ENCODE measurements around the gene ZNF687.

The ZNF687 gene

DNA sequence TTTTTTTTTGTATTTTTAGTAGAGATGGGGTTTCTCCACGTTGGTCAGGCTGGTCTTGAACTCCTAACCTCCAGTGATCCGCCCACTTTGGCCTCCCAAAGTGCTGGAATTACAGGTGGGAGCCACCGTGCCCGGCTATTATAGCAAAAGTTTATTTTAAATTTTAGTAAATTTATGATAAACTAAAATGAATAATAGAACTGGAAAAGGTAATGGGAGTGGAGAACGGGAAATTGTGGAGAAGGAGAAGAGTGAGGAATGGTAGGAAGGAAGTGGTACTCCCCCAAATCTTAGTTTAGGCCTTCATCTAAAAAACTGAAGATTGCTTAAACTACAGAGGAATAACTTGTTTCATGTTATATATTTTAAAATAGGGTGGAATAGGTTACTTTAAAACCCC is 52.7 kb downstream of the ZNF687 start:
- Mint-ChIP-seq H3K36me3 (ENCODE audit: low read depth) (no peaks in the 10 kb centered on the region), H3K9me3 (no peaks in the 10 kb centered on the region), H3K27ac (no peak overlapping the region), H3K4me3 (no peak overlapping the region), H3K4me1 (no peaks in the 10 kb centered on the region), H3K27me3 (ENCODE audit: low read depth) (no peaks in the 10 kb centered on the region)
- TF ChIP-seq, protein P1, sequence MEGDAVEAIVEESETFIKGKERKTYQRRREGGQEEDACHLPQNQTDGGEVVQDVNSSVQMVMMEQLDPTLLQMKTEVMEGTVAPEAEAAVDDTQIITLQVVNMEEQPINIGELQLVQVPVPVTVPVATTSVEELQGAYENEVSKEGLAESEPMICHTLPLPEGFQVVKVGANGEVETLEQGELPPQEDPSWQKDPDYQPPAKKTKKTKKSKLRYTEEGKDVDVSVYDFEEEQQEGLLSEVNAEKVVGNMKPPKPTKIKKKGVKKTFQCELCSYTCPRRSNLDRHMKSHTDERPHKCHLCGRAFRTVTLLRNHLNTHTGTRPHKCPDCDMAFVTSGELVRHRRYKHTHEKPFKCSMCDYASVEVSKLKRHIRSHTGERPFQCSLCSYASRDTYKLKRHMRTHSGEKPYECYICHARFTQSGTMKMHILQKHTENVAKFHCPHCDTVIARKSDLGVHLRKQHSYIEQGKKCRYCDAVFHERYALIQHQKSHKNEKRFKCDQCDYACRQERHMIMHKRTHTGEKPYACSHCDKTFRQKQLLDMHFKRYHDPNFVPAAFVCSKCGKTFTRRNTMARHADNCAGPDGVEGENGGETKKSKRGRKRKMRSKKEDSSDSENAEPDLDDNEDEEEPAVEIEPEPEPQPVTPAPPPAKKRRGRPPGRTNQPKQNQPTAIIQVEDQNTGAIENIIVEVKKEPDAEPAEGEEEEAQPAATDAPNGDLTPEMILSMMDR (IDR thresholded peaks at IDR 0.05; ENCODE audit: unreplicated experiment in 3 of 3), result no peak

DNA sequence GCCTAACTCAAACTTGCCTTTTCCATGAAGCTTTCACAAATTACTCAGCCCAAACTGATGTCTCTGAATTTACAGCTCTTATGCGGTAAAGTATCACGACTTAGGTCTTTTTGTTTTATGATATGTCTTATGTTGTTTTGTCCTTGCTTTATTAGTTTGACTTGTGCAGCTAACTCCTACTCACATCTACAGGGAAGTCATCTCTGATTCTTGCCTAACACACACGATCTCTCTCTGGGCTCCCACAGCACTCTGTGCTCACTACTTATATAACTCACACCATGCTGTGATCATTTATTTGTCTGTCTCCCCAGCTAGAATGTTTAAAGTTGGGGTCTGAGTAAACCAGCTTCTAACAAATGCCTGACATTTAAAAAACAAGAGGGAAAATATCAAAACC is 54.5 kb downstream of the ZNF687 start:
- Mint-ChIP-seq H3K4me1 (peaks cover 6% of the 10 kb centered on the region), H3K36me3 (ENCODE audit: low read depth) (no peaks in the 10 kb centered on the region), H3K27me3 (ENCODE audit: low read depth) (no peaks in the 10 kb centered on the region), H3K4me3 (no peak overlapping the region), H3K27ac (peak overlapping the region in 2 of 3 experiments; percentile 25 to 75), H3K9me3 (no peaks in the 10 kb centered on the region)
- TF ChIP-seq, protein P1 (IDR thresholded peaks at IDR 0.05; ENCODE audit: unreplicated experiment in 3 of 3), result no peak

DNA sequence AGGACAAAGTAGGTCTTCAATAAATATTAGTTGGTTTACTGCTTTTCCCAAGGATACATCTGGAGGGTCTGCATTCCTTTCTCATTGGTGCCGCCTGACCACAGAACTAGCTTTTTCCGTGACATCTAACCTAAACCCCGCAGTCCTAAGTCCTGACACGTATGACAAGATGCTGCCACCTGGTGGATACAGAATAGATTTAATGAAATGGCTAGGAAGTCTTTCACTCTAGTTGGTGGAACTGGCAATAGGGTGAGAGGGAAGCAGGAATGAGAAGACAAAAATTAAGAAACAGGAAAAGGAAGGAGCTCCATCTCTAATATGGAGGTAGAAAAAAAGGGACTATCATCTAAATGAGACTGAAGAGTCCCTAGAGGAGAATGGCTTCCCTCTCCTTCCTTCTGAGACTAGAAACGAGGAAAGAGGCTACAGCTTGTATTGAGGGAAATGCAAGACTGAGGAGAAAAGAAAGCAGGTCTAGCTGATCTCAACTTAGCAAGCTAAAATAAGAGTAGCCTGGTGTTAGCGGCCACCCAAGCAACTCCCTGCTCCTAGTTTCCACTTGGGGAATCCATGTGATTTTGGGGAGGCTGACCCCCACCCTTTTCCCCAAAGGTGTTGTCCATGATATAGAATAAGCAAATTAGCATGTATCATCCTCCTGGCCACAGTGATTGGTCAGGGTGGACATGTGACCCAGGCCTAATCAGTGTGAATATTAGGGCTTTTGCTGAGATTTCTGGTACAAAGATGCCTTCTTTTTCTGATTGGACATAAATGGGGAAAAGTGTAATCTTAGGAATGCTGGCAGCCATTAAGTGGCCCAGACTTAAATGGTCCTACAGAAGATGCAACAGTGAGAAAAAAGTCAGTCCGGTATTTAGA is 59.0 kb downstream of the ZNF687 start:
- TF ChIP-seq, protein P1 (IDR thresholded peaks at IDR 0.05; ENCODE audit: unreplicated experiment in 3 of 3), result peak; percentile 58 to 75 (median 64)
- Mint-ChIP-seq H3K4me3 (peak overlapping the region in 1 of 3 experiments; percentile 17), H3K9me3 (no peaks in the 10 kb centered on the region), H3K36me3 (ENCODE audit: low read depth) (peaks cover 21% of the 10 kb centered on the region), H3K4me1 (peaks cover 11% of the 10 kb centered on the region), H3K27me3 (ENCODE audit: low read depth) (no peaks in the 10 kb centered on the region), H3K27ac (peak overlapping the region; percentile 54 to 61 (median 59))

All from nephron (organoid).